HepG2 (cell line): ENCODE measurements around the gene CPT1A. TPM values are rescaled to one million over a fixed set of nuclear protein-coding genes. Genes with fewer than 3 reads are reported as not detected.

ENCODE experiments used
- BRD4 ChIP-seq: sonication (generic); formaldehyde crosslinking; IDR thresholded peaks from 2 replicates; pipeline ENCODE4 v1.4.0; 2020; ENCODE audit warnings: missing genetic modification reagents
- TBX2 ChIP-seq: sonication (generic); formaldehyde crosslinking; IDR thresholded peaks from 2 replicates; pipeline ENCODE4 v1.5.0; 2020; ENCODE audit warnings: missing genetic modification reagents, mild to moderate bottlenecking, borderline replicate concordance
- ZFYVE20 ChIP-seq: sonication (generic); formaldehyde crosslinking; IDR thresholded peaks from 2 replicates; pipeline ENCODE4 v1.8.0; 2023; ENCODE audit warnings: low read depth, mild to moderate bottlenecking, moderate library complexity, missing genetic modification reagents, borderline replicate concordance
- ZGPAT ChIP-seq: IDR thresholded peaks from 2 replicates; pipeline ENCODE4 v1.6.1; 2016; ENCODE audit warnings: mild to moderate bottlenecking
- ZNF33A ChIP-seq: sonication (generic); formaldehyde crosslinking; IDR thresholded peaks from 2 replicates; pipeline ENCODE4 v1.5.1; 2020; ENCODE audit warnings: missing genetic modification reagents, mild to moderate bottlenecking, moderate library complexity, borderline replicate concordance
- polyA plus RNA-seq, 8 experiments: library from polyadenylated mRNA; depleted of rRNA in 3 of 8; stranded (reverse) in 7 of 8; unstranded in 1 of 8; fragments of >200 nt; fragmentation: Illumina TruSeq in 4 of 8; extraction: Trizol in 4 of 8; gene quantifications; 2 replicates each; pipeline versions ENCODE4 v1.2.1 to v1.2.3, GENCODE V29; 2011 to 2016; ENCODE audit warnings: low read depth in 4 of 8, missing spikeins in 1 of 8, mixed read lengths in 1 of 8; ENCODE audit not compliant: insufficient read depth in 1 of 8
- total RNA-seq, 5 experiments: library from RNA; depleted of rRNA; stranded (reverse); fragments of >200 nt; fragmentation: Illumina TruSeq; extraction: Trizol; gene quantifications; 2 replicates each; pipeline ENCODE4 v1.2.3, GENCODE V29; 2016; ENCODE audit warnings: low read depth in 1 of 5
- TF ChIP-seq, protein P1 (sequence below): sonication (generic); formaldehyde crosslinking; IDR thresholded peaks from 2 replicates; pipeline ENCODE4 v1.4.0; 2020; ENCODE audit warnings: missing genetic modification reagents

The CPT1A gene
- total and polyA plus RNA-seq, 2 of the 13 experiments (the other 11 are each of a cell fraction or from before 2014, with no cell fraction given), result 7.0 to 7.1 TPM

DNA sequence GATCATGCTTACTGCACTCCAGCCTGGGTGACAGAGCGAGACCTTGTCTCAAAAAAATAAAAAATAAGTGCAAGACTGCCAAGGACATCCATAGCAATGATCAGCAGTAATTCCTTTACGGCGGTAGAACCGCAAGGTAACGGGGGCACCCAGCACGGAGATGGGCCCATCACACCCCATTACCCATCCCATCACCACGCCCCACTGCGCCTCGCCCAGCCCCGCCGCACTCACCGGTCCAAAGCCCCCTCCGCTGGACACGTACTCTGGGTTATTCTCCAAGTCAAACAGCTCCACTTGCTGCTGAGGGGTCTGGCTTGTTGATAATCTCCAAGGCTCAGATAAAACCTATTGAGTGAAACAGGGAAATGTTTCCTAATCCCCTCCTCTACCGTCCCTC, 81.7 kb downstream of the CPT1A start (continued):
- TF ChIP-seq, protein P1, sequence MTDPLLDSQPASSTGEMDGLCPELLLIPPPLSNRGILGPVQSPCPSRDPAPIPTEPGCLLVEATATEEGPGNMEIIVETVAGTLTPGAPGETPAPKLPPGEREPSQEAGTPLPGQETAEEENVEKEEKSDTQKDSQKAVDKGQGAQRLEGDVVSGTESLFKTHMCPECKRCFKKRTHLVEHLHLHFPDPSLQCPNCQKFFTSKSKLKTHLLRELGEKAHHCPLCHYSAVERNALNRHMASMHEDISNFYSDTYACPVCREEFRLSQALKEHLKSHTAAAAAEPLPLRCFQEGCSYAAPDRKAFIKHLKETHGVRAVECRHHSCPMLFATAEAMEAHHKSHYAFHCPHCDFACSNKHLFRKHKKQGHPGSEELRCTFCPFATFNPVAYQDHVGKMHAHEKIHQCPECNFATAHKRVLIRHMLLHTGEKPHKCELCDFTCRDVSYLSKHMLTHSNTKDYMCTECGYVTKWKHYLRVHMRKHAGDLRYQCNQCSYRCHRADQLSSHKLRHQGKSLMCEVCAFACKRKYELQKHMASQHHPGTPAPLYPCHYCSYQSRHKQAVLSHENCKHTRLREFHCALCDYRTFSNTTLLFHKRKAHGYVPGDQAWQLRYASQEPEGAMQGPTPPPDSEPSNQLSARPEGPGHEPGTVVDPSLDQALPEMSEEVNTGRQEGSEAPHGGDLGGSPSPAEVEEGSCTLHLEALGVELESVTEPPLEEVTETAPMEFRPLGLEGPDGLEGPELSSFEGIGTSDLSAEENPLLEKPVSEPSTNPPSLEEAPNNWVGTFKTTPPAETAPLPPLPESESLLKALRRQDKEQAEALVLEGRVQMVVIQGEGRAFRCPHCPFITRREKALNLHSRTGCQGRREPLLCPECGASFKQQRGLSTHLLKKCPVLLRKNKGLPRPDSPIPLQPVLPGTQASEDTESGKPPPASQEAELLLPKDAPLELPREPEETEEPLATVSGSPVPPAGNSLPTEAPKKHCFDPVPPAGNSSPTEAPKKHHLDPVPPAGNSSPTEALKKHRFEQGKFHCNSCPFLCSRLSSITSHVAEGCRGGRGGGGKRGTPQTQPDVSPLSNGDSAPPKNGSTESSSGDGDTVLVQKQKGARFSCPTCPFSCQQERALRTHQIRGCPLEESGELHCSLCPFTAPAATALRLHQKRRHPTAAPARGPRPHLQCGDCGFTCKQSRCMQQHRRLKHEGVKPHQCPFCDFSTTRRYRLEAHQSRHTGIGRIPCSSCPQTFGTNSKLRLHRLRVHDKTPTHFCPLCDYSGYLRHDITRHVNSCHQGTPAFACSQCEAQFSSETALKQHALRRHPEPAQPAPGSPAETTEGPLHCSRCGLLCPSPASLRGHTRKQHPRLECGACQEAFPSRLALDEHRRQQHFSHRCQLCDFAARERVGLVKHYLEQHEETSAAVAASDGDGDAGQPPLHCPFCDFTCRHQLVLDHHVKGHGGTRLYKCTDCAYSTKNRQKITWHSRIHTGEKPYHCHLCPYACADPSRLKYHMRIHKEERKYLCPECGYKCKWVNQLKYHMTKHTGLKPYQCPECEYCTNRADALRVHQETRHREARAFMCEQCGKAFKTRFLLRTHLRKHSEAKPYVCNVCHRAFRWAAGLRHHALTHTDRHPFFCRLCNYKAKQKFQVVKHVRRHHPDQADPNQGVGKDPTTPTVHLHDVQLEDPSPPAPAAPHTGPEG (CRISPR knock-in tag), result no peak
- TF ChIP-seq TBX2 (CRISPR knock-in tag), result no peak
- TF ChIP-seq BRD4 (CRISPR knock-in tag), result no peak
- no peak for TF ChIP-seq ZNF33A (CRISPR knock-in tag)
- TF ChIP-seq ZGPAT (CRISPR knock-in tag), result no peak
- TF ChIP-seq ZFYVE20 (CRISPR knock-in tag), result no peak
